Measurements from ENCODE around the gene PNP. TPM values are rescaled to one million over a fixed set of nuclear protein-coding genes. Genes with fewer than 3 reads are reported as not detected.
A peak's percentile ranks its signal among the peaks of the same experiment; 100 is the strongest.
"Not testable (repeated sequence)": the region's sequence is repeated elsewhere in the genome, so short reads cannot be mapped to it uniquely, and the experiment has no call there.

Gene PNP
- polyA plus RNA-seq (2013, experiment 1 of 2; ENCODE audit: insufficient read length) = 32.2 TPM
- polyA plus RNA-seq (2013, experiment 2 of 2; ENCODE audit: insufficient read length) = 10.5 TPM

- DNase-seq = peak; percentile 84
Measured at GRCh38 chr14:20469242-20469889, at the start of gene PNP. Gene PNP (plus strand): TSS chr14:20469406. CDS start chr14:20469525, 119 bp downstream.

DNA sequence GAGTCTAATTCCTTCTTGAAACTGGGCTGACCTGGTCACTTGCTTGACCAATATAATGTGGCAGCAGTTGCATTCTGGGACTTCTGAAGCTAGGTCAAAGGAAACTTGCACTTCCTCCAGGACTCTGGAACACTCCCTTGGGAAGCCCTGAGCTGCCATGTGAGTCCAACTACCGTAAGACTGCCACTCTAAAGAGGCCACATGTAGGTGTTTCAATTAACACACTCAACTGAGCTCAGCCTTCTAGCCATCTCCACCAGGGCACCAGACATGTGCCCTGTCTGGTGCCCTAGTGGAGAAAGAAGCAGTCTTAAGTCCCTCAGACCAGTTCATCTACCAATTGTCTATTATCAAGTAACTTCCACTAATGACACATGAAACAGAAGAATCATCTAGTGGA is 49.8 kb upstream of the PNP start:
- DNase-seq = no peak

- DNase-seq = no peak
Measured at GRCh38 chr14:20421267-20421666, 47.9 kb upstream of the PNP start.

DNA sequence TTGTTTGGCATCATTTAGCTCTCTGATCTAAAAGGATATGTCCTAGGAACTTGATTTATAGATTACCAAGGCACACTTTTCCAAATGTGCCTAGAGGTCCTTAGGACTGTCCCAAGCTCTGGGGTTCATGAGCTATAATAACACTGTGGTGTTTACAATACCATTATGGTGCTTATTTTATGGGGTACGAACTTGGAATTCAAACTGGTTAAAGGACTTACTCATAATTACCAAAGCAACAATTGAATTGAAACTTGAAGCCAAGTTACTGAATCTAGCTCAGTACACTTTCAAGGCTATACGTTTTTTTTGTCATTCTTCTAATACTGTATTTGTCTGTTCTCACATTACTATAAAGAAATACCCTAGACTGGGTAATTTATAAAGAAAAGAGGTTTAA is 46.3 kb upstream of the PNP start:
- DNase-seq = no peak

GRCh38 chr14:20424851-20425250 is 44.4 kb upstream of the PNP start:
- no peak for DNase-seq

DNA sequence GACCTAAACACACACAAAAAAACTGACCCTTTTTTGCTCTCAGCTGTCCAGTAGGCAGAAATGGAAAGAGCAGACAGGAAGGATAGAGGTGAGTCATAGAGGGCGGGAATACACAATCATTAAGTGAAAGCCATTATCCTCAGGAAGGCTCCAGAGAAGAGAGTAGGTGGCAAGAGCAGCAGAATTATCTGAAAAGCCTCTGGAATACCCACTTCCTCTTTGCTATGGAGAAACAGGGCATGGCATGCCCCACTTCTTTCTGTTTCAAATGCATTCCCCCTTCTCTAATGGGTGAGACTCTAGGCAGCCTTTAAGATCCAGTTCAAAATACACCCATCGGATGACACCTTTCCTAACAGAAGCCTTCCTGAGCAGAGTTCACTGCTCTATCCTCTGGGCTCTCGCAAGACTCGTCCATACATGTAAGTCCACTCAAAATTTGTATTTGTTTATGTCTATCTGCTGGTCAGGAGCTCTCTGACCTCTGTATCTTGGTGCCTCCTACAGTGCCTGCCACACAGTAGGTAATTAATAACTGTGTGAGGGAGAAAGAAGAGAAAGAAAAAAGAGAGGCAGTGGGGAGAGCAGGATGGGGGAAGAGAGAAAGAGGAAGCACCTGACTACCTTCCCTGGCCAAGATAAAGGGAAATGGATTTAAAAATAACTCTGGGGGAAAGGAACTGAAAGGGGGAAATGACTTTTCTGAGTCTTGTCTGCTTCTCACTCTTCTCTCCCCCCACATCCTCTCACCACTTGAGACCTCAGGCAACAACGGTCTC is 41.8 kb upstream of the PNP start:
- DNase-seq = peak; percentile 59

DNA sequence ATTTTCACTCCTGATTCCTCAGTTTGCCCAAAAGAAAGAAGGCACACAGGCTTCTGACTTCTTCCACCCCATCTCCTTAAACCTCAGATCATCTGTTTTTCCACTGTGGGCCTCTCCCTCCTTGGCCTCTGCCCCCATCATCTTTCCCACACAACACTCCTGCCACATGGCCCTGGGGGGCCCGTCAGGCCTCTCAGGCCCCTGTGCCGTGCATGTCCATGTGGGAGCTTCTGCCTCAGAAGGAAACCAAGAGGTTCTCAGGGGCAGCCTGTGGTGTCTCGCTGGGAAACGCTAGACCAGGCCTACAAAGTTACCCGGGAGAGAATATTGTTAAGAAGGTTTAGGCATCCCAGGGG is 41.2 kb upstream of the PNP start:
- DNase-seq = no peak

DNA sequence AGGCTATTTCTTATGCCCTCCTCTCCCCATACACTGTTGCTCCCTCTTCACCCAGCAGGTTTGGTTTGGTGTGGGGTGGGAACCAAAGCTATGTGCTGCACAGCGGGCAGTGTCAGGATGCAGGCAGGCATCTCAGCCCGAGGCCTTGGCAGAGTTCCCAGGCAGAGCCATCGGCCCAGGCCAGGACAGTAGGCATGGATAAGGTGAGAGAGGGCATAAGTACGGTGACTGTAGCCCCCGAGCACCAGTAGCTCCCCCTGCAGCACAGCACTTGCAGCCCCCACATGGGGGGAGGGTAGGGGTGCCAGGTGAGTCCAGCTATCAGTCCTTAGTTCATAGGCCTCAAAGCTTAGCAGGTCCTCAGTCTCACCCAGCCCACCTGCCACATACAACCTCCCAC is 40.4 kb upstream of the PNP start:
- no peak for DNase-seq

DNA sequence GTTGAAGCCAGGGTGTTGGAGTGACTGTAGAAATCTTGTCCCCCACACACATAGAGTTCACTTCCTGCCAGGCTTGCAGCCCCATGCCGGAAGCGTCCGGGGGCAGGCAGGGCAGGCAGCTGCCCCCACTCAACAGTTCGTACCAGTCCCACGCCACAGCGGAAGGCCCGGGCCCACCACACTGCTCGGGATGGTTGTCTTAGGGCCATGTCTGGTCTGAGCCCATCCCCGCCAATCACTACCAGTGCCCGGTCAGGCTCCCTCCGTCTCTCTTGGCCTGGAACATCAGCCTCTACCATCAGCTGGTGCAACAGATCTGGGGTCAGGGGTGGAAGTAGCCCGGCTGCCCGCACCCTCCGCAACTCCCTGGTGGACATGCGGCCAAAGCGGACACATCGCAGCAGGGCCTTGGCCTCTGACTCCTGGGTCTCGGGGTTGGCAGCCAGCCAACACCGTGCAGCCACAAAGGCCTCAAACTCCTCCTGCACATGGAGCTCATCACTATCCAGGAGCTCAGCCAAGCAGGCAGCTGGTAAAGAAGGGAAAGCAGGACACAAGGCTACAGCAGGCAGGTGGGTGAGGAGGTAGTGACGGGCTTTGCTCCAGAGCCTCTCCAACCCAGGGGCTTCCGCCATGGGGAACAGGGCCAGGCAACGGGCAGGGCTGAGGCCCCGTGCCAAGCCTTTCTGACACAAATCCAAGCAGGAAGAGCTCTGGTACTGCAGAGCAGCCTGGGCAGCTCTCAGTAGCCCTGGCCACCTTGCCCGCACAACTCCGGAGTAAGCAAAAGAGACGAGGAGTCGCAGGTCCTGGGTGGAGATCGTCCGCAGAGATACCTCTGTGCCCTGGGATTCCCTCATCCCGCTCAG is 39.2 kb upstream of the PNP start:
- DNase-seq = no peak

DNA sequence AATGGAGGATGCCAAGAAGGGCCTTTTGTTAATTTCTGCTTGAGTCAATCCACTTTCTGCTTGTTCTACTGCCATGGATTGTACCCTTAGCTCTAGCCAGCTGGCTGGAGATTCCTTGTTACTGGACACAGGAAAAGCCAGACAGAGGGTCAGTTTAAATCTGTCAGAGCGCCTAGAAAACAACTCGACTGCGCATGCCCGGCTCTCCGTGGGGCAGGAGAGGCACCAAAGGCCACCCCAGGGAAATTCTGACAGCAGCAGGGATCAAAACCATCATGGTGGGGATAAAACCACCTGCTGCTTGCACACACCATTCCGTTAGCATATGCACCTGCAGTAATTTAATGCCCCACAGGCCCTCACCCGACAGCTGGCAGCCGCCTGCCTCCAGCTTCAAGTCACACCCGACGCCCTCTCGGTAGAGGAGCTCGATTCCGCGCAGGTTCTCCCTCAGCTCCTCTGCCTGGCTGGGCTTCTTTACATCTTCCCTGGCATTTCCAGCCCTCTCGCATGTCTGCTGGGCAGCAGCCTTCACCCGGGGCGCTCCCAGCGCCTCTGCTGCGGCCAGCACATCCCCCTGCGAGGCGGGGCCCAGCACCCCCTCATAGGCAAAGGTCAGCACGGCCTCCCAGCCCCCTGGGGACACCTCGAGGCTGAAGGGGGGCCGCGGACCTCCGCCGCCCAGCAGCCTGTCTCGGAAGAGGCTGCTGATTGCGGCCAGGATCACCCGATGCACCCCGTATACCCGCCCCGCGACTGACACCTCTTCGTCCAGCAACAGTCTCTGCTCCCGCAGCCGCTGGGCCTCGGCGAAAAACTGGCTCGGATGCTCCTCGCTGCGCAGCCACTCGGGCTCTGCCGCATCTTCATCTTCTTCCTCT is 34.3 kb upstream of the PNP start:
- DNase-seq = no peak

DNA sequence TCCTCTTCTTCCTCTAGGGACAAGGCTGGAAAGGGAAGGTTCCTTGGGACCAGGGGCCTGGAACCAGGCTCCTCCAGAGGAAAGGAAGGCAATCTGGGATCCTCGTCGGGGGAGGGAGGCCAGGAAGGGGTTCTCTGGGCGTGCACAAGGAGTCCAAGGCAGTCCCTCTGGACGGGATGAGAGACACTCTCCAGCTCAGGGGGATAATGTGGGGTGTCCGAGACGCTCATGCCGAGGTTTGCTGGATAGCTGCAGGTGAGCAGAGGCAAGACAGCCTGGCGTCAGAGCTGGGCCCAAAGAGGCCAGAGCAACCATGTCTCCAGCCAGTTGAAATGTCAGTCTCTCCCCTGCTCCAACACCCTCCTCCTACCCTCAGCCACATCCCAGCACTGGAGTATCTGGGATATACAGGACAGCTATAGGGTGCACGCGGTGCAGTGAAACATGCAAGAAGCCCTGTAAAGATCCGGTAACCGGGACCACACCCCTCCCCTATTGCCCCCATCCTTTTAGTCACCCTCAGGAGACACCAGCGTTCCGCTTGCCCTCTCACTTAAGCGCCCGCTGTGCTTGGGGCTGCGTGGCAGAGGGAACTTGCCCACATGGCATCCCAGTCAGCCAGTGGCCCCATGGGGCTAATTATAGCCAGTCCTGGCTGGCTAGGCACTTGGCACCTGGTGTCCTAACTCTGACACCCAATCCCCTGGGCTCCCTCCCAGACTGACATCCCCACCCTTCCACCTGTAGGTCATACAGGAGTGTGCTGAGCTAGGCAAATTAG is 33.4 kb upstream of the PNP start, which contains the start of gene KLHL33:
TSS of gene KLHL33 (minus strand) at position 585 of the 781 bp plus-strand sequence. CDS start at position 230, 355 bp downstream.
- DNase-seq = no peak

DNA sequence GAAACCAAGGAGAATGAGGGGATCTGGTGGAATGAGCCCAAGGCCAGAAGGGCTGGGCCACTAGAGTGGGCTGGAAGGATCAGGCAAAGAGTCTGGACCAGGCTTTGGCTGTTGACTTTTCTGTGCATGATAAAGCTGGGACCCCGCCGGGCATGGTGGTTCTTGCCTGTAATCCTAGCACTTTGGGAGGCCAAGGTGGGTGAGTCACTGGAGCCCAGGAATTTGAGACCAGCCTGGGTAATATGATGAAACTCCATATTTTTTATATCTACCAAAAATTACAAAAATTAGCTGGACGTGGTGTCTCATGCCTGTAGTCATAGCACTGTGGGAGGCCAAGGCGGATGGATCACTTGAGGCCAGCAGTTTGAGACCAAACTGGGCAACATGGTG is 32.8 kb upstream of the PNP start:
- peak; percentile 82 for DNase-seq

GRCh38 chr14:20438664-20439063 is 30.5 kb upstream of the PNP start:
- DNase-seq = no peak

GRCh38 chr14:20440465-20440864 is 28.7 kb upstream of the PNP start:
- no peak for DNase-seq

GRCh38 chr14:20440882-20441281 is 28.3 kb upstream of the PNP start:
- no peak for DNase-seq

GRCh38 chr14:20441461-20441860 is 27.7 kb upstream of the PNP start:
- no peak for DNase-seq

DNA sequence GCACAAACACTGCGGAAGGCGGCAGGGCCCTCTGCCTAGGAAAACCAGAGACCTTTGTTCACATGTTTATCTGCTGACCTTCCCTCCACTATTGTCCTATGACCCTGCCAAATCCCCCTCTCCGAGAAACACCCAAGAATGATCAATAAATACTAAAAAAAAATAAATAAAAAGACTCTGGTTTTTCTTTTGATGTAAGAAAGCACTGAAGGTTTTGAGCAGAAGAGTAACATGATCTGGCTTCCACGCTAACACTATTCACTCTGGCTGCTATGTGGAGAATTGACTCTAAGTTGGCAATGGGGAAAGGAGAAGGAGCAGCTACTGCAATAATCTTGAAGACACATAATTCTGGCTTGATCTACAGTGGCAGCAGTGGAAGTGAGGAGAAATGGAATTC is 25.6 kb upstream of the PNP start:
- DNase-seq = not testable (repeated sequence)

GRCh38 chr14:20446889-20447288 is 22.3 kb upstream of the PNP start:
- DNase-seq = no peak

- DNase-seq = not testable (repeated sequence)
Measured at GRCh38 chr14:20452831-20453230, 16.4 kb upstream of the PNP start.

GRCh38 chr14:20454516-20455354 is 14.5 kb upstream of the PNP start, which contains the start of the genes APEX1 and OSGEP:
Gene APEX1 (plus strand): TSS chr14:20455226. CDS start chr14:20455646, 420 bp downstream.
Gene OSGEP (minus strand): TSS chr14:20454812. CDS start chr14:20454683, 129 bp downstream.
- peak; percentile 98 for DNase-seq
